AG04450 (cell line): ENCODE results near the gene FOXK2. TPM values are rescaled to one million over a fixed set of nuclear protein-coding genes. Genes with fewer than 3 reads are reported as not detected.

ENCODE experiments used
- CTCF ChIA-PET: fragments of 300-600, 350-600 bp; formaldehyde crosslinking; extraction: SDS; loops from one replicate; lab custom pipeline; 2022; ENCODE audit warnings: antibody characterized with exemption, inconsistent platforms; lab: Charles Lee
- POLR2A ChIA-PET: fragments of 350-600 bp; formaldehyde crosslinking; extraction: SDS; loops from one replicate; lab custom pipeline; 2021; ENCODE audit warnings: antibody characterized with exemption, inconsistent platforms; lab: Yijun Ruan, JAX
- DNase-seq: peaks from one replicate; pipeline ENCODE4 v3.0.0-alpha.2; 2011; ENCODE audit warnings: low read depth, low spot score
- H3K27ac ChIP-seq: one replicate; pipeline ENCODE4 v1.5.1; 2012; ENCODE audit warnings: low read depth, low read length, control low read depth
- H3K27me3 ChIP-seq: one replicate; pipeline ENCODE4 v1.6.0; 2012; ENCODE audit warnings: low read length; ENCODE audit not compliant: control insufficient read depth, insufficient read depth
- H3K4me3 ChIP-seq: 2 replicates; pipeline ENCODE4 v1.5.1; 2011; ENCODE audit warnings: mild to moderate bottlenecking, low read depth, low read length, control low read depth
- H3K9me3 ChIP-seq: 2 replicates; pipeline ENCODE4 v1.5.1; 2012; ENCODE audit warnings: low read length; ENCODE audit not compliant: control insufficient read depth, insufficient read depth
- CTCF ChIP-seq: IDR thresholded peaks from 2 replicates; pipeline ENCODE4 v1.5.1; 2011; ENCODE audit warnings: low read depth, low read length, control low read depth, inconsistent platforms
- polyA plus RNA-seq: library from polyadenylated mRNA; depleted of rRNA; stranded (reverse); fragments of >200 nt; gene quantifications from 2 replicates; pipeline ENCODE4 v1.2.3, GENCODE V29; 2011

The FOXK2 gene
- polyA plus RNA-seq, 1 experiment, result 21.7 TPM

DNA sequence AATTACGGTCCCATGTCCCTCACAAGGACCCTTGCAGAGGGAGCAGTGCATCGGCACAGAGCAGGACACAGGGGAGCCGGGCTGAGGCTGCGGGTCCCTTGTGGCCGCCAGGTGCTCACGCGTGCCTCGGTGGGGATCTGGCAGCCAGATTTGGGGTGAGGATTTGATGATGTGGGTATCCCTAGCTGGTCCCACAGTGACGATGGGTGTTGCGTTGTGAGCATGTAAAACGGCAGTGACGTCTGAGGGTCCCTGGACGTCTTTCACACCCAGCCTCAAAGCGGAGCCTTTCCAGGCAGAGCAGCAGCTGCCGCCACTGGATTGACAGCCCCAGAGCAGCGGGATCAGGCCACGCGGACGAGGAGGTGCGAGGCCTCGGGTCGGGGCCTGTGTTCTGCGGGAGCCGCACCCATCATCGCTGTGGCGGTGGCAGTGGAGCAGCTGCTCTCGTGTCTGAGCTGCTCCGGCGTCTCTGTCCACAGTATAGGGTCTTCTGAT, 74.1 kb downstream of the FOXK2 start:
- H3K9me3 ChIP-seq, result no peaks in the 10 kb centered on the region; the same call in 1 of the 2 replicates
- H3K27ac ChIP-seq, result peak overlapping the region; percentile 68
- H3K27me3 ChIP-seq, result no peaks in the 10 kb centered on the region
- peak overlapping the region; percentile 69 for H3K4me3 ChIP-seq
- ChIA-PET POLR2A (no interaction called here), CTCF (no interaction called here)
- no peak for DNase-seq
- no peak for TF ChIP-seq CTCF

GRCh38 chr17:82594571-82594970, 75.0 kb downstream of the FOXK2 start:
- Histone ChIP-seq H3K4me3 (no peak overlapping the region), H3K9me3 (no peaks in the 10 kb centered on the region; the same call in 1 of the 2 replicates), H3K27ac (no peak overlapping the region), H3K27me3 (no peaks in the 10 kb centered on the region)
- no peak for TF ChIP-seq CTCF
- ChIA-PET POLR2A (no interaction called here), CTCF (no interaction called here)
- DNase-seq, result no peak

- no peaks in the 10 kb centered on the region for H3K27me3 ChIP-seq
- no peak for DNase-seq
- H3K4me3 ChIP-seq, result no peak overlapping the region
- ChIA-PET POLR2A (no interaction called here), CTCF (interaction anchor here (0.6 kb wide), 1 partner anchor 25 kb away, joined by 5 read pairs; no protein-coding TSS in a partner anchor)
- peaks cover under 1% of the 10 kb centered on the region; the same call in 1 of the 2 replicates for H3K9me3 ChIP-seq
- H3K27ac ChIP-seq, result no peak overlapping the region
- no peak for TF ChIP-seq CTCF
These were observed 76.4 kb downstream of the FOXK2 start for GRCh38 chr17:82595893-82596292.

GRCh38 chr17:82596296-82596695, 76.8 kb downstream of the FOXK2 start:
- Histone ChIP-seq H3K27me3 (no peaks in the 10 kb centered on the region), H3K27ac (no peak overlapping the region), H3K4me3 (no peak overlapping the region), H3K9me3 (peaks cover 4% of the 10 kb centered on the region; the same call in 1 of the 2 replicates)
- ChIA-PET CTCF (no interaction called here), POLR2A (no interaction called here)
- DNase-seq, result no peak
- no peak for TF ChIP-seq CTCF

- CTCF ChIA-PET, result no interaction called here
- POLR2A ChIA-PET, result no interaction called here
- no peak overlapping the region for H3K27ac ChIP-seq
- TF ChIP-seq CTCF, result no peak
- peaks cover 4% of the 10 kb centered on the region; the same call in 1 of the 2 replicates for H3K9me3 ChIP-seq
- H3K4me3 ChIP-seq, result no peak overlapping the region
- DNase-seq, result no peak
- no peaks in the 10 kb centered on the region for H3K27me3 ChIP-seq
These were observed 77.5 kb downstream of the FOXK2 start for GRCh38 chr17:82596837-82597672.
